Peyer's patch (tissue), 4 donors: ENCODE data around the gene SSPN.

Source experiments
- CTCF ChIP-seq, 6 experiments: fragments of 450-650 bp in 4 of 6; fragments of 200-600 bp in 2 of 6; sonication (generic) in 1 of 6; IDR thresholded peaks; one replicate each; pipeline ENCODE4 v1.5.1; 2017 to 2019; ENCODE audit warnings: antibody characterized with exemption in 6 of 6, mild to moderate bottlenecking in 3 of 6, moderate library complexity in 1 of 6
- POLR2A ChIP-seq, 2 donors: fragments of 450-650 bp; IDR thresholded peaks; one replicate each; pipeline ENCODE4 v1.5.1; 2017; ENCODE audit warnings: antibody characterized with exemption in 2 of 2, mild to moderate bottlenecking in 2 of 2, moderate library complexity in 2 of 2

- TF ChIP-seq POLR2A (IDR thresholded peaks at IDR 0.05) (no peak), CTCF (IDR thresholded peaks at IDR 0.05) (no peak)
Measured at GRCh38 chr12:26214121-26214520, 18.7 kb downstream of the SSPN start.
